Activated T-cell treated with anti-CD3 and anti-CD28 coated beads for 24 hours (primary cell): ENCODE results near the gene TGFBR3L.
"Not testable (repeated sequence)": the region's sequence is repeated elsewhere in the genome, so short reads cannot be mapped to it uniquely, and the experiment has no call there.

Source experiments
- DNase-seq: peaks from one replicate; pipeline ENCODE4 v3.0.0-alpha.2; 2020; ENCODE audit warnings: low read depth

Gene TGFBR3L

DNA sequence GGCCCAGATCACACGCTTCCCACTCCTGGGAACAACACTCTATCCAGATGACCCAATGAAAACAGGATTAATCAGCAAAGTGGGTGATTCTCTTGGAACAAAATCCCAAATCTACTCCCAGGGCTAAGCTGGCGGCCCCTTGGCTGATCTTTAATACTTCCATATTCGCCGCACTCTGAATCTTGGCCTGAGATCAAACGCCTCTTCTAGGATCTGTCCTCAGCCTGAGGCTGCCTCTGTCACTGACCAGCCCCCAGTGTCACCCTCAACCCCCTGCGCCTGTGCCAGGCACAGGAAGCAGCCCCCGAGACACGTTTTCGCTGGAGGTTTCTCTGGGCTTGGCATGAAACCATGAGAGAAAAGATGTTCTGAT lies 13.7 kb downstream of the TGFBR3L start:
- no peak for DNase-seq

GRCh38 chr19:7928741-7929701 lies 14.4 kb downstream of the TGFBR3L start:
- peak; percentile 44 for DNase-seq

GRCh38 chr19:7930030-7930429 lies 15.4 kb downstream of the TGFBR3L start:
- DNase-seq: not testable (repeated sequence)

DNA sequence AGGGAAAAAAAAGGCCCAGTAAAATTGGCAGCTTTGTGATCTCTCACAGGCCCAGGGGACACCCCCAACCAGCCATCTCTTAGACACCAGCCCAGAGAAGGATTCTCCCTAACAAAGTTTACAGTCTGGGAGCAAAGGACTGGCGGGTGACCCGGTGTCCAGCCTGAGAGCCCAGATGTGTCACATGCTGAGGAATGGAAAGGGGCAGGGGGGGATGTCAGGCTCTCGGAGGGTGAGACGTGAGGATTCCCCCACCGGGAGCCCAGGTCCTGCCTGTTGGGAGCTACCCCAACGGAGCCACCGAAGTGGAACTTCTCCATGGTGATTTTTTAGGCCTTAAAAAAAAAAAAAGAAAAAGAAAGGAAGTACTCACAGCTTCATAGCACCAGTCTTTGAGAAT lies 16.1 kb downstream of the TGFBR3L start:
- no peak for DNase-seq

DNA sequence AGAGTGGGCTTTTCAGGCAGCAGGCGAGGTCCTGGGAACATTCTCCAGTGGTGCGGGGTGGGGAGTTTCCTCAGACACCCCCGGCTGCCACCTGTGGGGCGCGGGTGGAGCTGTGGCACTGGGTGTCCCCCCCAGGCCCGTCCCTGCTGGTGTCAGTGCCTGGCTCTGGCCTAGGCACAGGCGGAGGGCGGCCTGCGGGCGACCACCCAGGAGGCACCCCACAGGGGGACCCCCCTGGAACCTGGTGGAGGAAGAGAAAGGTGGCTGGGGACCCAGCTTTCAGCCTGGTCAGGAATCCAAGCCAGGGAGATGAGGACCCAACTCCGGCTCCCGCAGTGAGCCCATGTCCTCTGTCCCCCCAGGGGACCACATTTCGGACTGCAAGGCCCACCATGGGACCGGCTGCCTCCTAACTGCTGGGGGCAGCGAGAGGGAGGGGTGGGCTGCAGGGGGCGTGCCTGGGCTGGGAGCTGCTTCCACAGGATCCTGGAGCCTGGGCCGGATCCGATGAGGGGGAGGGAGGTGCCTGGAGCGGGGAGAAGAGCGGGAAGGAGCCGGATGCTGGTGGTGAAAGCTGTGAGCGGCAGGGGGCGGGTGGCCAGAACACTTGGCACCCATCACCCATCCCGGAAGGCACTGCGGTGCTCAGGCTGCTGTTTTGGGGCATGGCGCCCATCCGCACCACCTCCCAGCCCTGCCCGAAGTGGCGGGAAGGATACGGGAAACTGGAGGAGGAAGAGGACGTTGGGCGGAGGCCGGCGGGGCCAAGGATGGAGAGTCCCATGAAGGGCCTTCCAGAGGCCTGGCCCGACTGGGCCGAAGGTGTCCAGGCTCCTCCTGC lies 16.8 kb downstream of the TGFBR3L start:
- no peak for DNase-seq

DNA sequence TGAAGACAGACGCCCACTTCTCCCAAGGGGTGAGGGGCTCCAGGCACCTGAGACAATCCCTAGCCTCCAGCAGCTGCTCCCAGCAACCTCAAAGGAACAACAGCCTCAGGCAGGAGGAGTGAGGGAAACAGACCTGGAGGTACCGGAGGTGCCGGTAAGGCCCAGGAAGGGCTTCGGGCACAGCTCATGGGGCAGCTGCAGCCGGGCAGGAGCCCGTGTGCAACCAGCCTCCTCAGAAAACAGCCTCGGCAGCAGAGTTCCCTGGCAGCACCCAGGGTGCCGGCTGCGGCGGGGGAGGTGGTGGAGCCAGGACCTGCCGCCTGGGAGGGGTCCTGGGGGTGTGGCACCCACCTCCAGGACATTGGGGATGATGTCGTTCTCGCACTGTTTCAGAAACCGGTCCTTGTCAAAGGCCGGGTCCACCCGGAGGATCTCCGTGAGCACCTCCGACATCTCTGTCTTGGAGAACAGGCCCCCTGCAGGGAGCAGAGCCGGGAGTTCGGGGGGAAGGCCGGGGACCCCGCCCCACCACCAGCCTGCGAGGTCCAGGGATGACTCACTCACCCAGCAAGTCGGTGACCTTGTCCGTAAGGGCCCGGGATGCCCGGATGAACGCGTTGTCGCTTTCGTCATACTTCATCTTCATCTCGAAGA lies 17.8 kb downstream of the TGFBR3L start:
- DNase-seq: no peak

GRCh38 chr19:7932930-7933300 lies 18.3 kb downstream of the TGFBR3L start:
- no peak for DNase-seq

GRCh38 chr19:7933411-7933810 lies 18.8 kb downstream of the TGFBR3L start:
- no peak for DNase-seq

DNA sequence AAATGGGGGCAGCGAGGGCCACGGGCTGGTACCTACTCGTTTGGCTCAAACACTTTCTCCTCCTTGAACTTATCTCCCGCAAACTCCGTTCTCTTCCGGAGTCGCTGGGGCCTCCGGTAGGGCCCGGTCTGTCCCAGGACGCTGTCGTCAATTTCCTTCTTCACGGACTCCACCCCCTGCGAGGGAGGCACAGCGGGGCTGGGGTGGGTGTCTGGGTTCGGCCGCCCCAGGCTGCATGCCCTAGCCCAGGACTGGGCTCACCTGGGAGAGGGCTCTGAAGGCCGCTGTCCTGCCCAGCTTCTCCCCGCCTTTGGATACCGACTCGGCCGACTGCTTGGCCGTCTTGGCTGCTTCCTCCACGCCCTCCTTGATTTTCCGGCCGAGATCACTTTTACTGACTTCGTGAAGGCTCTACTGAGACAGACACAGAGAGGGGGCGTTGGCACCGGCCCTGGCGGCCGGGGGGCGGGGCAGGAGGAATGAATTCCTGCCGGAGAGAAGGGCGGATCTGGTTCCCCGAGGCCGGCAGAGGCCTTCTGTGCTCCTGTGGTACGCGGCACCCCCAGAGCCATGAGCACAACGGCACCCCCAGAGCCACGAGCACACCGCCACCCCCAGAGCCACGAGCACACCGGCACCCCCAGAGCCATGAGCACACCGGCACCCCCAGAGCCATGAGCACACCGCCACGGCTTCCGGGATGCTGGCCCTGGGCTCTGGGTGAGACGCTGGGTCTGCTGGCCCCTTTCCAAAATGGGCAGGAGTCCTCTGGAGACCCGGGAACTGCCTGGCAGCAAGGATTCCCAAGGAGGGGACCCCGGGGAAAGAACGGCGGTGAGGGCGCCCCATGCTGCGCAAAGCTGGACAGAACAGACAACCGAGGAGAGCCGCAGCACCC lies 19.4 kb downstream of the TGFBR3L start:
- no peak for DNase-seq

GRCh38 chr19:7934766-7935165 lies 20.1 kb downstream of the TGFBR3L start:
- DNase-seq: no peak

DNA sequence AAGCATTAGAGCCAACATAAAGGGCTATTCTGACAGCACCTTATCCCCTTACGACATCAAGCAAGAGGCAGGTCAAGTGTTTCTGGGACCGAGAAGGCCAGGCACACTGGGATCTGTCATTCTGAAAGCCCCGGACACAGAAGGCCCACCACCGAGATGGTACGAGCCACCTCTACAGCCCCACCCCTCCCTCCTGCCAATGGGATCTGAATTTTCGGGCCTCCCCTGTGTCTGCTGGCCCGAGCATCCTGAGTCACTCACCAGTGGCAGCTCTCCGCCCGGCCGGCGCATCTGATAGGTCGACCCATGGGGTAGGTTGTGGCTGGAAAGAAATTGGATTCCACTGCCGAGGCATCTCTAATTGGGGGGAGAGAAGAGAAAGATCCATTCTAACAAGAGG lies 26.2 kb downstream of the TGFBR3L start:
- no peak for DNase-seq

- DNase-seq: no peak
These were observed 27.4 kb downstream of the TGFBR3L start for GRCh38 chr19:7941895-7942596.

GRCh38 chr19:7942981-7943443 lies 28.4 kb downstream of the TGFBR3L start:
- DNase-seq: no peak

GRCh38 chr19:7943444-7944176 lies 29.0 kb downstream of the TGFBR3L start, which contains the start of gene TIMM44:
Gene TIMM44, minus strand, starts transcription at chr19:7943666. Its CDS starts 15 bp downstream, at chr19:7943651.
- DNase-seq: peak; percentile 98

DNA sequence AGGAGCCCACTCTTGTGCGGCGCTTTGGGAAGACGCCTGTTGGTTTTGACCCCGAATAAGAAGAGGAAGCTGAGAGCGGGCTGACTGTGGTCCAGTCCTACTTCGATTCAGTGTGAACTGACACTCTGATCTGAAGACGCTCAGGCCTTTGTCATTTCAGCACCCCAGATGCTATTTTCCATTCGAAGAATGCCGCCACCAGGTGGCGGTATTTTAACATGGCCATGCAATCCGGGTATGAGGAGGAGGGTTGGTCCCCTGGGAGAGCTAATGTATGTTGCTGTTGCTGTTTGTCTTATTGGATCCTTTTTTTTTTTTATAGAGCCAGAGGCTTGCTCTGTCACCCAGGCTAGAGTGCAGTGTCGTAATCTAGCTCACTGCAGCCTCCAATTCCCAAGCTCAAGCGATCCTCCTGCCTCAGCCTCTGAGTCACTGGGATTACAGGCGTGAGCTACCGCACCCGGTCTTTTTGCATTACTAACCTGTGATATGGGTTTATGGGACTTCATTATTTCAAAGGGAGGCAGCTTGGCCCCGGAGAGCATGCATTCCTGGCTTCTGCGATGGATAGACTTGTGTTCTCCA lies 29.6 kb downstream of the TGFBR3L start:
- peak; percentile 83 for DNase-seq

DNA sequence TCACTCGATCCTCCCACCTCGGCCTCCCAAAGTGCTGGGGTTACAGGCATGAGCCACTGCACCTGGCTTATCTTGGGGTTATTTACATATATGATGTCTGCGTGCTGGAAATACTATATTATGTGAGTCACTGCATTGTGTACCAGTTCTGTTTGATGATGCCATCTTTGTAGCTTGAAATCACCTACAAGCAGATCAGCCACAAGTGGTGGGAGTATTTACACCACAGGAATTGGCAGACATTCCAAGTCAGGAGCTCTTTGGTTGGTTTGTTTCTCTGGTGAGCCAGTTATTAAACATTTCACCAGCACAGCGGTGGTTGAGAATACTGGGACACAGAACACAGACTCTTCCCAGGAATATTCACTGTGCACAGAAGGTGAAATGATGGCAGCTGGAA lies 33.3 kb downstream of the TGFBR3L start:
- no peak for DNase-seq

- no peak for DNase-seq
These were observed 38.4 kb downstream of the TGFBR3L start for GRCh38 chr19:7953060-7953459.

GRCh38 chr19:7953576-7953975 lies 38.9 kb downstream of the TGFBR3L start:
- DNase-seq: no peak

DNA sequence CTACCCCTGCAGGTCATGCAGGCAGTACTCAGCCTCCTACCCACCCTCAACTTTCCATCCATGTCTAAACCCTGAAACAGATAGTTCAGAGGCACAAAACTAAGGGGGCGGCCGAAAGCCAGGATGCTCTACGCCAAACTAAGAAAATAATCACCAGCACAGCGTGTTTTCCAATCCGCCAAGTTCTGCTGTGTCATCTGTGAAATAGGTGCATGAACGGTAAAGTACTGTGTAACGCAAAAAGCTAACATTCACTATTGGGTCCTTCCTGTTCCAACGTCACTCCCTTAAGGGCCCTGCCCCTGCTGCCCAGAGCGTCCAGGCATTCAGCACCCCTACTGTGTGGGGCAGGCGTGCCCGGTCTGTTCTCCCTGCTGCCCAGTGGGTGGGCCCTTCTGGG lies 41.1 kb downstream of the TGFBR3L start:
- DNase-seq: no peak

DNA sequence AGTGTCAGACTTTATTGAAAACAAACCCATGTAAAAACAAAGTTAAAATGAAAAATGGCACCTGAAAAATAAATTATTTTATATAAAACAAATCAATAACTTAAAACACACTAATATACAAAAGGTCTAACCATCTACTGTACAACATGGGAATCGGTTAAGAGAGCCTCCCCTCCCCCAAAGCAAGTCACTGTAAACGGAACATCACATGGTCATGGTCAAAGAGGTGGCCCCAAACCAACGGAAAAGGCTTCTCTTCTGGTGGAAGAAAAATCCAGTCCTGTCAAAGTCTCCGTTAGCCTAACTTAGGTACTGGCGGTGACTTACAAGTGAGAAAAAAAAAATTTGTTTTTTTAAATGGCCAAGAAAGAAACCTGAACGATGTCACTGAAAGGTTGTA lies 44.6 kb downstream of the TGFBR3L start:
- DNase-seq: no peak
